Fibroblast of mammary gland (primary cell): ENCODE data around the gene SLC25A21.

Experiments
- DNase-seq: peaks from one replicate; pipeline ENCODE4 v3.0.0-alpha.2; 2010; ENCODE audit warnings: low read depth
- H3K4me3 ChIP-seq: 2 replicates; pipeline ENCODE4 v1.5.1; 2011; ENCODE audit warnings: low read depth, mild to moderate bottlenecking, low read length, moderate library complexity; ENCODE audit not compliant: control insufficient read depth
- TF ChIP-seq, protein P1 (sequence below): conservative IDR thresholded peaks from 2 replicates; pipeline ENCODE4 v1.5.1; 2011; ENCODE audit warnings: low read depth, low read length, inconsistent platforms; ENCODE audit not compliant: control insufficient read depth, insufficient read depth

SLC25A21 gene

DNA sequence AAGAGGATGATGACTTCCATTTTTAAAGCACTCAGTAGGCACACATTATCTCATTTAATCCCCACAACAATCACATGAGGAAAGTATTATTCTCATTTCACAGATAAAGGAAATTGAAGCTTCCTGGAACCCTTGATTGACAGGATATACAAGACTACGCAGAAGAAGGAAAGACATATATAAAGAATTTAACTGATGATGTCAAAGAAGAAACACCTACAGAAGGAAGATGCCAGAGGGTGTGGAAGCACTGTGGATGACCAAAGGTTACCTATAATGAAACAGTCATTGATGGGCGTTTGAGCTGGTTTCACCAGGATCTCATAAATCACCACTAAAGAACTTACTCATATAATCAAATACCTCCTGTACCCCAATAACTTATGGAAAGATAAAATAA lies 197.4 kb downstream of the SLC25A21 start:
- H3K4me3 ChIP-seq: no peak overlapping the region
- TF ChIP-seq, protein P1, sequence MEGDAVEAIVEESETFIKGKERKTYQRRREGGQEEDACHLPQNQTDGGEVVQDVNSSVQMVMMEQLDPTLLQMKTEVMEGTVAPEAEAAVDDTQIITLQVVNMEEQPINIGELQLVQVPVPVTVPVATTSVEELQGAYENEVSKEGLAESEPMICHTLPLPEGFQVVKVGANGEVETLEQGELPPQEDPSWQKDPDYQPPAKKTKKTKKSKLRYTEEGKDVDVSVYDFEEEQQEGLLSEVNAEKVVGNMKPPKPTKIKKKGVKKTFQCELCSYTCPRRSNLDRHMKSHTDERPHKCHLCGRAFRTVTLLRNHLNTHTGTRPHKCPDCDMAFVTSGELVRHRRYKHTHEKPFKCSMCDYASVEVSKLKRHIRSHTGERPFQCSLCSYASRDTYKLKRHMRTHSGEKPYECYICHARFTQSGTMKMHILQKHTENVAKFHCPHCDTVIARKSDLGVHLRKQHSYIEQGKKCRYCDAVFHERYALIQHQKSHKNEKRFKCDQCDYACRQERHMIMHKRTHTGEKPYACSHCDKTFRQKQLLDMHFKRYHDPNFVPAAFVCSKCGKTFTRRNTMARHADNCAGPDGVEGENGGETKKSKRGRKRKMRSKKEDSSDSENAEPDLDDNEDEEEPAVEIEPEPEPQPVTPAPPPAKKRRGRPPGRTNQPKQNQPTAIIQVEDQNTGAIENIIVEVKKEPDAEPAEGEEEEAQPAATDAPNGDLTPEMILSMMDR: no peak
- no peak for DNase-seq

DNA sequence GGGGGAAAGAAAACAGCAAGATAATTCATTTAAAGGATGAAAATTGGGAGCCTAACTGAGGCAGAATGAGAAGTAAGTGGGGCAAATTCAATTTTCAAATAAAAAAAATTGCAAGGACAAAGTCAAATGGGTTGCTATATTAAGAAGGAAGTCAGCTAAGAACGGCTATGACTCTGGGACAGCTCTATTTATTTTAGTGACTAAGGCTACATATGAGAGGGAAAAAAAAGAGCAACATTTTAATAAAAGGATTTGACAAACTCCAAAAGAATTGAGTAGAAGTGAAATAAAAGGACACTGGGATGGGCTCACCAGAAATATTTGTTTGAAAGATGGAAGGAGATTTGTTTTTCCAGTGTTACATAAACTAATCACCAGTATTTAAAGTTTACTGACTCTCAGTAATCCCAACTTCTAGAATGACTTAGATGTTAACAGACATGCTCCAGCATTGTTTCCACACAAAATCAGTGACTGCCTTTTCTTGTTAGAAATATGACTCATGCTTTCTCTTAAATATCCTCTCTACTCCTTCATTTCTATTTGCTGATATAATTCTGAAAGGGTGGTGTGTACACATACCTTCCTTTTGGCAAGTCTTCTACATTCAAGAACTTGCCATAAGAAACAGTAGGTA lies 198.5 kb downstream of the SLC25A21 start:
- DNase-seq: peak; percentile 73
- TF ChIP-seq, protein P1: no peak
- no peak overlapping the region for H3K4me3 ChIP-seq

DNA sequence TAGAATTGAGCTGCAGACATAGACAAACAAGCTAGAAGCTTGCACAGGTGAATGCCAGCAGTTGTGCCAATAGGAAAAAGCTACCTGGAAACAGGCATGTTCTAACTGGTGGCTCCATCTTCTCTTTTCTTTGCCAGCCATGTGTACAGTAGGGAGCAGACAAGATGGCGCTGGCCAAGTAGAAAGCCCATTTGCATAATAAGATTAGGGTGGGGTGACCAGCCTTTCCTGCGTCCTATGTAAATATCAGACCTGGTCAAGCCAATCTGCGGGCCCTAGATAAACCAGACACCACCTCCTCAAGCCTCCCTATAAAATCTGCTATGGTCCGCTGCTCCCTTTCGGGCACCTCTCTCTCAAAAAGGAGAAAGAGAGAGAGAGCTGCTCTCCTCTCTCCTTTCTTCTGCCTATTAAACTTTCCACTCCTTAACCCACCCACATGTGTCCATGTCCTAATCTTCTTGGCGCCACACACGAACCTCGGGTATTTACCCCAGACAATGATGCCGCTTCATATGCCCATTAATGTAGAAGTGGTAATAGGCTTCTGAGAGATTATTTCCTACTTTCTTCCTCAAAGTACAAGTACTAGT lies 201.0 kb downstream of the SLC25A21 start:
- DNase-seq: no peak

DNA sequence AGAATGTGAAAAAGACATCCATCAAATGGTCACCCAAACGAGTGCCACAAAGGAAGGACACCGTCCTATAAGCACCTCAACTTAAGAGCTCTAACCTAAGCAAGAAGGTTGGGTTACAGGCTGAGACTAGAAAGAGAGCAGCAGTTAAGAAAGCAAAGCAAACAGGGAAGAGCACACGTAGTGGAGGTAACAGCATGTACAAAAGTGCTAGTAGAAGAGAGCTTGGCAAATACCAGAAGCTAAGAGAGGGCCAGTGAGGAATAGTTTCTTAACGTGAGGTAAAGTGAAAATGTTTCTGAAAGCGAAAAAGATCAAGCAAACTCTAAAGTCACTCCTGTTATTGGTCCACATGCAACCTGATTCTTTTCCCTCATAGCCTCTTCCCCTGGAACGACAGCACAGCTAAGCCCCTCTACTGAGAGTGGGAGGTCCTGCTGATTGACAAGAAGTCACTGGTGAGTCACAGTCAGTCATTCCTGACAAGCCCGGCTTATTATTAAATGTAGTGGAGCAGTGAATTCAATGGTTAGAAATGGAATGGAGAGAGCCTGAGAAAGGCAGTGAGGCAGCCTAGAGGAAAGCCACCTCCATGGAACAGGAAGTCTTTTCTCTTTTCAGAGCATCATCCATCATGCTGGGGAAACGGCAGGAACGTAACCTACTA lies 204.4 kb downstream of the SLC25A21 start:
- H3K4me3 ChIP-seq: no peak overlapping the region
- TF ChIP-seq, protein P1: no peak
- no peak for DNase-seq

More for the DNA sequence above, 201.0 kb downstream of the SLC25A21 start:
- no peak overlapping the region for H3K4me3 ChIP-seq
- TF ChIP-seq, protein P1: no peak

DNA sequence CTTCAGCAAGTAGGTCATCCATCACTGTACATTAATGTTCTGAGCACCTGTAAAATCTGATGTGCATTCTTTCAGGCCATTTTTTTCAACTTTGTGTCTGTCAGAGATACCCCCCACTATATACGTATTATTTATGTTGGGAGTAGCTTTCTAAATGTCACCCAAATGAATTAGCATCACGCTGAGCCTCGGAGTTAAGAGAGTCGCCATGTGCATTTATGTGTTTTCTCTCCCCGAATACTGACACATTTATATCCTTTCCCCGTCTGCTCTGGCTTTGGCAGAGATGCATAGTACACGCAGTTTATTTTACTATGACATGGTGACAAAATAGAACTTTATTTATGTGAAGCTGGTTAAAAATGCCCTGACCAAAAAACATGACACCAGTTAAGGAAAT lies 216.4 kb downstream of the SLC25A21 start:
- H3K4me3 ChIP-seq: no peak overlapping the region
- no peak for DNase-seq
- TF ChIP-seq, protein P1: no peak

DNA sequence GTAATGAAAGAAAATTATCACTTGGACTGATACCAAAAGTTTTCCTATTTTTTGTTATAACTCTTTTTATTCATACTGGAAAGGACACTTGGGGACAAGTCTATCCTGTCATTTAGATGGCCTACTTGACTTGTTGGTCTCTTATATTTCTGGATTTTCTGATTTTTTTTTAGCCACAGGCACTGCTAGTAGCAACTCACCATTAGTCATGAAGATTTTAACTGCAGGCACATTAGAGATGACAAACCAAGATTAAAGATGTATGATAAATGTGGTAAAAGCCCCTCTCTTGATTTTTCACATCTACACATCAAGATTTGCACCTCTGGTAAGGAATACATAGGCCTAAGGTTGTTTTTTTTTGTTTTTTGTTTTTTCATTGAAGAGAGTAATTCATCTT lies 217.0 kb downstream of the SLC25A21 start:
- H3K4me3 ChIP-seq: no peak overlapping the region
- TF ChIP-seq, protein P1: no peak
- DNase-seq: peak; percentile 12

DNA sequence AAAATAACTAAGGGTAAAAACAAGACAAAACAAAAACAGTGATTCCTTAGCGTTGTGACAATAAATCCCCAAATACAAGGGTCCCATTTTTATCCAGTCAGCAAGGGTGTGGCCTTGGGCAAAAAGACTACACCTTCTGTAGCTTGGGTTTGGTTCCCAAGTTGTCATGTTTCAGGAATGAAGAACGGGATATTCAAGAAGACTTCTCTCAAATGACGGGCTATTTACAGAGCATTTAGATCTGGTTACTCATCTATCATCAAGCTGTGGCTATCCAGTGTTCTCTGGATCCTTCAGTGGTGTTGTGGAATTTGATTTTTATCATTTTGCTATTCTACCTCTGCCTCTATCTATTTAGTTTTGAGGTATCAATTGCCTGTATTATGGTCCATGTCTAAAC lies 219.7 kb downstream of the SLC25A21 start:
- TF ChIP-seq, protein P1: no peak
- H3K4me3 ChIP-seq: no peak overlapping the region
- peak; percentile 61 for DNase-seq
